PC-9 (cell line): ENCODE results near the gene CEP170. TPM values are rescaled to one million over a fixed set of nuclear protein-coding genes. Genes with fewer than 3 reads are reported as not detected.

Experiments
- BruUV-seq: library from RNA; stranded (reverse); fragments of 400-500 nt; replicated peaks from 2 replicates; lab custom pipeline; 2021; lab: Mats Ljungman, UMichigan
- CTCF ChIA-PET: fragments of 300-600 bp; sonication (Branson Sonifier 250); formaldehyde crosslinking; loops from one replicate; lab custom pipeline; 2022; ENCODE audit warnings: antibody characterized with exemption; lab: Charles Lee
- POLR2A ChIA-PET: fragments of 300-600 bp; sonication (Branson Sonifier 250); formaldehyde crosslinking; loops from one replicate; lab custom pipeline; 2022; ENCODE audit warnings: antibody characterized with exemption; ENCODE audit not compliant: unreplicated experiment; lab: Charles Lee
- DNase-seq, 2 experiments: peaks; one replicate each; pipeline versions ENCODE4 v3.0.0 to v3.0.0-alpha.2; 2015 to 2022; ENCODE audit warnings: mixed read lengths in 1 of 2
- H2AFZ ChIP-seq: fragments of 200-600 bp; sonication (generic); 2 replicates; pipeline ENCODE4 v1.8.1; 2017; ENCODE audit warnings: antibody characterized with exemption
- H3F3A ChIP-seq: fragments of 200-600 bp; sonication (generic); 2 replicates; pipeline ENCODE4 v1.8.1; 2017; ENCODE audit warnings: antibody characterized with exemption, mild to moderate bottlenecking, low read depth; ENCODE audit not compliant: insufficient read depth
- H3K27ac ChIP-seq: fragments of 200-600 bp; sonication (generic); 2 replicates; pipeline ENCODE4 v1.6.1; 2016; ENCODE audit warnings: mixed run types
- H3K27me3 ChIP-seq: fragments of 200-600 bp; sonication (generic); 2 replicates; pipeline ENCODE4 v1.6.1; 2016; ENCODE audit warnings: low read depth, mixed run types; ENCODE audit not compliant: insufficient read depth
- H3K36me3 ChIP-seq: fragments of 200-600 bp; sonication (generic); 2 replicates; pipeline ENCODE4 v1.6.1; 2016; ENCODE audit warnings: low read depth, mixed run types
- H3K4me1 ChIP-seq: fragments of 200-600 bp; sonication (generic); replicated peaks from 2 replicates; pipeline ENCODE4 v1.6.1; 2016; ENCODE audit warnings: mixed run types; ENCODE audit not compliant: insufficient read depth
- H3K4me2 ChIP-seq: fragments of 200-600 bp; sonication (generic); 2 replicates; pipeline ENCODE4 v1.6.1; 2017; ENCODE audit warnings: mixed run types
- H3K4me3 ChIP-seq: fragments of 200-600 bp; sonication (generic); 2 replicates; pipeline ENCODE4 v1.6.1; 2016; ENCODE audit warnings: mixed run types
- H3K79me2 ChIP-seq: fragments of 200-600 bp; sonication (generic); 2 replicates; pipeline ENCODE4 v1.6.1; 2017; ENCODE audit warnings: low read depth, mixed run types
- H3K9me2 ChIP-seq: fragments of 200-600 bp; sonication (generic); 2 replicates; pipeline ENCODE4 v1.8.1; 2017; ENCODE audit warnings: mild to moderate bottlenecking; ENCODE audit not compliant: insufficient read depth
- H3K9me3 ChIP-seq: fragments of 200-600 bp; sonication (generic); 2 replicates; pipeline ENCODE4 v1.8.1; 2016; ENCODE audit warnings: low read depth; ENCODE audit not compliant: insufficient read depth
- H4K20me1 ChIP-seq: fragments of 200-600 bp; sonication (generic); 2 replicates; pipeline ENCODE4 v1.8.1; 2017; ENCODE audit not compliant: insufficient read depth
- CTCF ChIP-seq: fragments of 200-600 bp; sonication (generic); conservative IDR thresholded peaks from 2 replicates; pipeline ENCODE4 v1.6.1; 2017; ENCODE audit warnings: mixed run types, antibody characterized with exemption, mild to moderate bottlenecking, moderate library complexity
- EZH2 ChIP-seq: fragments of 200-600 bp; sonication (generic); IDR thresholded peaks from 2 replicates; pipeline ENCODE4 v1.8.0; 2017; ENCODE audit warnings: antibody characterized with exemption, low read depth
- intact Hi-C: fragments of 100-400 bp; cut with micrococcal nuclease; formaldehyde crosslinking; loops from one replicate; pipeline ENCODE4 v1.10.0; 2022; ENCODE audit not compliant: unreplicated experiment
- total RNA-seq: library from RNA; stranded (reverse); gene quantifications from 2 replicates; pipeline ENCODE4 v1.2.3, GENCODE V29; 2021

The CEP170 gene
- total RNA-seq, 1 experiment from 2014 or later, result 40.8 TPM

DNA sequence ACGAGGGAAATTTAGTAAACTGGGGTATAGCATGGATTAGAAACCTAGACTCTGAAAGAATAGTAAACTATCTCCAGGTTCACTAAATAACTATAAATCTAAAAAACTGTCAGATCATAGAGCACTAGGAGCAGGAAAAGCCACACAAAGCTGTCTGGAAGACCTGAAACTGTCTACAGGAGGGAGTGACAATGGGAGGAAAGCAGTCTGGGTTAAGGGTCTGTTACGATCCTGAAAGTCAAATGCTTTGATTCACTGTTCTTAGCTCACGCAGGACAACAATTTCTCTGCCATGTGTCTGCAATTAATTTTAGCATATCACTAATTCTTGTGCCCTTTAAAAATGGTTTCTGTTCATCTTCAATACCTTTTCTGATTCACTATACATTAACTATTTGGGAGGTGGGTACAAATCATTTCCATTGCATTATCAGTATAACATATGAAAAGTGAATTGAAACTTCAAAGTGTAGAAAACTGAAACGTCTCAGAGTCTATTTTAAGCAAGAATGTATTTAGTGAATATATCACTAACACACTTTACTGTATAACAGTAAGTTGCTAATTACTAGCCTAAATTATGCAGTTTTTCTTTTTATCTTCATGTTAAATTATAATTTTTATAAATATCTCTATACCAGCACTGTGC lies 18.4 kb downstream of the CEP170 start:
- no TSS peak for BruUV-seq
- H3K4me1 ChIP-seq, result no peaks in the 10 kb centered on the region
- intact Hi-C loops, result no loop called here
- DNase-seq, result no peak
- no peak overlapping the region for H3K4me3 ChIP-seq
- H4K20me1 ChIP-seq, result no peaks in the 10 kb centered on the region; the same call in 1 of the 2 replicates
- H3K9me2 ChIP-seq, result no peaks in the 10 kb centered on the region
- no peaks in the 10 kb centered on the region for H3K36me3 ChIP-seq
- H3K4me2 ChIP-seq, result no peak overlapping the region
- H3K27ac ChIP-seq, result no peak overlapping the region
- TF ChIP-seq CTCF (no peak), EZH2 (no peak)
- CTCF ChIA-PET, result no interaction called here
- POLR2A ChIA-PET, result no interaction called here
- peaks cover 3% of the 10 kb centered on the region for H3K9me3 ChIP-seq
- no peaks in the 10 kb centered on the region for H3K27me3 ChIP-seq
- H3K79me2 ChIP-seq, result peaks cover 17% of the 10 kb centered on the region; the same call in 1 of the 2 replicates
- H2AFZ ChIP-seq, result no peak overlapping the region
- no peaks in the 10 kb centered on the region for H3F3A ChIP-seq

DNA sequence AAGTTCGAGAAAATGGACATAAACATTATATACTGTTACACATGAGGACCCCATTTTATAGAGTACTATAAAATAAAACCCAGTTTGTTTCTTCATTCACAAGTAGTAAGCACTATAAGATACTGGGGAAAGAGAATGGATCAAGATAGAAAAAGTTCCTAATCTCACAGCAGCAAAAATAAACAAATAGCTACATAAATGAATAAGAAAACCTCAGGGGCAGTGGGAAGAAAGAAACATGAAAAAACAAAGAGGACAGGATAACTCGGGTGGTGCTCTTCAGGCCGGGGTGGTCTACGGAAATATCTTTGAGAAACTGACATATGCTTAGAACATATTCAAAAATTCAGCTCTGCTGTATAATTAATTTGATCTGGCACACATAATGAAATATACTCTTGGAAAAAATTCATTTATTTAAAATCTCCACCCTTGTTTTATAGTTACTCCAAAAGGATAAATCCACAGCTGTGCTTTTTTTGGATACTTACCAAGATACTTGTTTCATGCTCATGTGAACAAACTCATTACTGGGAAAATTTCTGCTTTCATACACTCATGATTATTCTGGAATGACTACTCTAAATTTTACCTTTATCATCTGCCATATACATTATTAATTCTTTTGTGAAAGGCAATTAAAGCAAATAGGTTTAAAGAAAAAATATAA lies 20.0 kb downstream of the CEP170 start:
- Histone ChIP-seq H3K9me2 (no peaks in the 10 kb centered on the region), H2AFZ (no peak overlapping the region), H3K4me3 (no peak overlapping the region), H3K79me2 (peaks cover 17% of the 10 kb centered on the region; the same call in 1 of the 2 replicates), H3K27ac (no peak overlapping the region), H3K4me2 (no peak overlapping the region), H4K20me1 (no peaks in the 10 kb centered on the region; the same call in 1 of the 2 replicates), H3K27me3 (no peaks in the 10 kb centered on the region), H3K36me3 (no peaks in the 10 kb centered on the region), H3F3A (no peaks in the 10 kb centered on the region), H3K9me3 (peaks cover 13% of the 10 kb centered on the region), H3K4me1 (no peaks in the 10 kb centered on the region)
- DNase-seq, result no peak
- ChIA-PET CTCF (no interaction called here), POLR2A (no interaction called here)
- TF ChIP-seq CTCF (no peak), EZH2 (no peak)
- intact Hi-C loops, result no loop called here
- no TSS peak for BruUV-seq

GRCh38 chr1:243233908-243234307 lies 21.2 kb downstream of the CEP170 start:
- H3K9me2 ChIP-seq, result no peaks in the 10 kb centered on the region
- no TSS peak for BruUV-seq
- ChIA-PET CTCF (no interaction called here), POLR2A (no interaction called here)
- H3K36me3 ChIP-seq, result no peaks in the 10 kb centered on the region
- no peak overlapping the region for H3K4me2 ChIP-seq
- peaks cover 14% of the 10 kb centered on the region; the same call in 1 of the 2 replicates for H3K79me2 ChIP-seq
- no peaks in the 10 kb centered on the region; the same call in 1 of the 2 replicates for H4K20me1 ChIP-seq
- H2AFZ ChIP-seq, result no peak overlapping the region
- H3K9me3 ChIP-seq, result peaks cover 19% of the 10 kb centered on the region
- H3K27ac ChIP-seq, result no peak overlapping the region
- TF ChIP-seq EZH2 (no peak), CTCF (no peak)
- no peak for DNase-seq
- H3K4me3 ChIP-seq, result no peak overlapping the region
- no peaks in the 10 kb centered on the region for H3K27me3 ChIP-seq
- H3F3A ChIP-seq, result no peaks in the 10 kb centered on the region
- no peaks in the 10 kb centered on the region for H3K4me1 ChIP-seq
- intact Hi-C loops, result no loop called here
